K562 (cell line): ENCODE measurements around the gene PODXL. TPM values are rescaled to one million over a fixed set of nuclear protein-coding genes. Genes with fewer than 3 reads are reported as not detected.

ENCODE experiments used
- ATAC-seq: fragments of 200-7000 bp; cut with Tn5 transposase; 3 replicates; pipeline ENCODE4 v1.9.1; 2020; ENCODE audit warnings: moderate library complexity
- BruUV-seq: library from RNA; stranded (reverse); fragments of 400-500 nt; replicated peaks from 2 replicates; lab custom pipeline; 2021; lab: Mats Ljungman, UMichigan
- CTCF ChIA-PET: fragments of 300-600 bp; formaldehyde crosslinking; extraction: SDS; loops from one replicate; lab custom pipeline; 2021; ENCODE audit warnings: low intra/inter-chr PET ratio; lab: Yijun Ruan, JAX
- POLR2A ChIA-PET: fragments of 300-600, 350-650 bp; sonication (Branson Sonifier 250); formaldehyde crosslinking; extraction: SDS; loops from one replicate; lab custom pipeline; 2021; ENCODE audit warnings: antibody characterized with exemption, inconsistent platforms; lab: Yijun Ruan, JAX
- DNase-seq, 4 experiments: peaks; one replicate each; pipeline versions ENCODE4 v3.0.0 to v3.0.0-alpha.2; 2011 to 2018; ENCODE audit warnings: low spot score in 3 of 4, mixed read lengths in 3 of 4; ENCODE audit errors: extremely low read depth in 1 of 4
- FAIRE-seq: peaks from 2 replicates; lab custom pipeline; 2011; peaks lifted over from hg19 to GRCh38; lab: Jason Lieb, UNC
- H2AFZ ChIP-seq: 2 replicates; pipeline ENCODE4 v1.6.0; 2011; ENCODE audit warnings: low read depth, low read length, control low read depth, inconsistent platforms
- H3K27ac ChIP-seq: fragments of 200-600 bp; 3 replicates; pipeline ENCODE4 v1.8.0; 2011; ENCODE audit warnings: low read depth, mild to moderate bottlenecking, control low read depth, inconsistent platforms, low read length, moderate library complexity, mixed read lengths; ENCODE audit errors: extremely low read depth
- H3K27me3 ChIP-seq, 2 experiments: fragments of 300-600 bp in 1 of 2; 2 replicates in 1 of 2; 3 replicates in 1 of 2; pipeline versions ENCODE4 v1.6.0 to v1.8.0; 2011; ENCODE audit warnings: inconsistent platforms in 2 of 2, low read length in 2 of 2, mild to moderate bottlenecking in 1 of 2, mixed read lengths in 1 of 2, moderate library complexity in 1 of 2; ENCODE audit not compliant: control insufficient read depth in 2 of 2, insufficient read depth in 2 of 2
- H3K36me3 ChIP-seq: fragments of 300-600 bp; 3 replicates; pipeline ENCODE4 v1.8.0; 2011; ENCODE audit warnings: mild to moderate bottlenecking, low read length, inconsistent platforms; ENCODE audit not compliant: control insufficient read depth, insufficient read depth
- H3K4me1 ChIP-seq, 2 experiments: fragments of 200-600 bp in 1 of 2; replicated peaks in 1 of 2; 2 replicates in 1 of 2; 3 replicates in 1 of 2; pipeline versions ENCODE4 v1.5.1 to v1.8.0; 2011; ENCODE audit warnings: inconsistent platforms in 2 of 2, low read length in 2 of 2, mild to moderate bottlenecking in 1 of 2, mixed read lengths in 1 of 2, moderate library complexity in 1 of 2; ENCODE audit not compliant: control insufficient read depth in 2 of 2, insufficient read depth in 2 of 2
- H3K4me2 ChIP-seq: 2 replicates; pipeline ENCODE4 v1.6.1; 2011; ENCODE audit warnings: low read length, control low read depth, inconsistent platforms, mixed read lengths; ENCODE audit not compliant: insufficient read depth
- H3K4me3 ChIP-seq: fragments of 200-600 bp; sonication (generic), shearing (Covaris generic); 2 replicates; pipeline ENCODE4 v1.5.1; 2016; ENCODE audit warnings: control low read depth, inconsistent platforms
- H3K79me2 ChIP-seq: fragments of 200-600 bp; 3 replicates; pipeline ENCODE4 v1.8.0; 2011; ENCODE audit warnings: low read length, inconsistent platforms; ENCODE audit not compliant: control insufficient read depth, insufficient read depth
- H3K9ac ChIP-seq, 2 experiments: 2 replicates each; pipeline versions ENCODE4 v1.6.0 to v1.6.1; 2011; ENCODE audit warnings: low read depth in 2 of 2, low read length in 2 of 2, control low read depth in 1 of 2, inconsistent platforms in 1 of 2, mild to moderate bottlenecking in 1 of 2, mixed read lengths in 1 of 2; ENCODE audit not compliant: insufficient read depth in 1 of 2
- H3K9me1 ChIP-seq: one replicate; pipeline ENCODE4 v1.6.0; 2011; ENCODE audit warnings: inconsistent platforms, mild to moderate bottlenecking, low read length, moderate library complexity; ENCODE audit not compliant: control insufficient read depth, insufficient read depth
- H3K9me3 ChIP-seq: replicated peaks from 2 replicates; pipeline ENCODE4 v1.5.1; 2011; ENCODE audit warnings: low read depth, low read length, inconsistent platforms; ENCODE audit not compliant: control insufficient read depth, insufficient read depth
- H4K20me1 ChIP-seq: replicated peaks from 2 replicates; pipeline ENCODE4 v1.6.1; 2011; ENCODE audit warnings: low read length, inconsistent platforms, mixed read lengths; ENCODE audit not compliant: control insufficient read depth, insufficient read depth
- DNMT1 ChIP-seq: fragments of 450-650 bp; IDR thresholded peaks from 2 replicates; pipeline ENCODE4 v1.6.1; 2016; ENCODE audit warnings: antibody characterized with exemption, mild to moderate bottlenecking
- GABPB1 ChIP-seq: sonication (generic); formaldehyde crosslinking; IDR thresholded peaks from 2 replicates; pipeline ENCODE4 v1.8.0; 2022; ENCODE audit warnings: mild to moderate bottlenecking, missing genetic modification reagents
- MYNN ChIP-seq, 2 experiments: sonication (generic); formaldehyde crosslinking in 1 of 2; IDR thresholded peaks; 2 replicates each; pipeline versions ENCODE4 v1.5.0 to v1.6.1; 2016 to 2020; ENCODE audit warnings: antibody characterized with exemption in 1 of 2, missing genetic modification reagents in 1 of 2
- NFIC ChIP-seq: fragments of 450-650 bp; IDR thresholded peaks from 2 replicates; pipeline ENCODE4 v1.6.1; 2017; ENCODE audit warnings: mild to moderate bottlenecking, inconsistent platforms
- POLR2A ChIP-seq: fragments of 450-650 bp; conservative IDR thresholded peaks from 2 replicates; pipeline ENCODE4 v1.6.1; 2016
- POLR2AphosphoS2 ChIP-seq: IDR thresholded peaks from 2 replicates; pipeline ENCODE4 v1.6.1; 2012; ENCODE audit warnings: low read length, improper control_type of control experiment
- POLR2B ChIP-seq: fragments of 450-650 bp; IDR thresholded peaks from 2 replicates; pipeline ENCODE4 v1.6.1; 2018; ENCODE audit warnings: low read depth; ENCODE audit not compliant: partially characterized antibody
- SUPT5H ChIP-seq: fragments of 450-650 bp; IDR thresholded peaks from 2 replicates; pipeline ENCODE4 v1.6.1; 2016
- ZNF143 ChIP-seq: sonication (generic); formaldehyde crosslinking; IDR thresholded peaks from 2 replicates; pipeline ENCODE4 v1.9.0; 2022; ENCODE audit warnings: mild to moderate bottlenecking, missing genetic modification reagents
- WGBS: fragments of 100-300 bp; shearing (Covaris generic); methylation state at CpG from one replicate; pipeline ENCODE4 v1.1.6; 2016; ENCODE audit warnings: low coverage, mixed read lengths; ENCODE audit not compliant: insufficient coverage; ENCODE audit errors: missing lambda C conversion rate; 5-methylcytosine and 5-hydroxymethylcytosine counted together
- in situ Hi-C: fragments of 300-500 bp; cut with MboI; formaldehyde crosslinking; loops from 4 replicates; pipeline ENCODE4 v1.15.0; 2018; ENCODE audit warnings: inconsistent platforms, mixed read lengths
- intact Hi-C: fragments of 100-400 bp; cut with micrococcal nuclease; formaldehyde crosslinking; loops from 2 replicates; pipeline ENCODE4 v1.14.2; 2022
- polyA plus RNA-seq, 8 experiments: library from polyadenylated mRNA; depleted of rRNA in 4 of 8; stranded (reverse) in 5 of 8; unstranded in 3 of 8; fragments of >200 nt; fragmentation: Nextera tagmentation in 2 of 8; fragmentation: Illumina TruSeq in 1 of 8; extraction: Ambion mirVana in 2 of 8; extraction: Trizol in 1 of 8; gene quantifications; 2 replicates each; pipeline versions ENCODE4 v1.2.1 to v1.2.3, GENCODE V29; 2011 to 2014; ENCODE audit warnings: inconsistent platforms in 1 of 8, missing spikeins in 1 of 8
- total RNA-seq, 7 experiments: library from RNA; depleted of rRNA in 6 of 7; stranded (reverse); fragments of >200 nt in 6 of 7; fragmentation: Illumina TruSeq in 2 of 7; extraction: Trizol in 2 of 7; gene quantifications; 2 replicates each; pipeline versions ENCODE4 v1.2.1 to v1.2.3, GENCODE V29; 2011 to 2021; ENCODE audit warnings: low replicate concordance in 1 of 7
- TF ChIP-seq, protein P1 (sequence below): fragments of 200-800 bp; sonication (Bioruptor generic); IDR thresholded peaks from 2 replicates; pipeline ENCODE4 v1.6.1; 2016; ENCODE audit warnings: missing genetic modification characterization, missing compliant biosample characterization
- TF ChIP-seq, protein P2 (sequence below): conservative IDR thresholded peaks from 2 replicates; pipeline ENCODE4 v1.6.1; 2011; ENCODE audit warnings: low read depth, mild to moderate bottlenecking, low read length; ENCODE audit not compliant: control insufficient read depth

The PODXL gene
- total and polyA plus RNA-seq, 9 of the 15 experiments (the other 6 are each of a cell fraction or from before 2014, with no cell fraction given) = 0.01 to 0.73 (median 0.07) TPM

GRCh38 chr7:131502810-131503508, 53.5 kb downstream of the PODXL start:
- peak in 2 of 4 experiments; percentile 28 to 48 for DNase-seq
- H3K36me3 ChIP-seq = peaks cover 2% of the 10 kb centered on the region; the same call in 1 of the 3 replicates
- H3K27ac ChIP-seq = no peak overlapping the region
- TF ChIP-seq DNMT1 (no peak), SUPT5H (0 out of 2 replicates have a peak, but pooled peaks have one; percentile 13), POLR2A (0 out of 2 replicates have a peak, but pooled peaks have one; percentile 30), POLR2AphosphoS2 (peak; percentile 86), NFIC (peak; percentile 85), POLR2B (peak; percentile 23), ZNF143 (CRISPR knock-in tag) (peak; percentile 64), MYNN (IDR thresholded peaks at IDR 0.05) (peak; percentile 56; the same call in 1 of the 2 replicates), MYNN (CRISPR knock-in tag; IDR thresholded peaks at IDR 0.05) (no peak), GABPB1 (CRISPR knock-in tag) (0 out of 2 replicates have a peak, but pooled peaks have one; percentile 25)
- TF ChIP-seq, protein P1, sequence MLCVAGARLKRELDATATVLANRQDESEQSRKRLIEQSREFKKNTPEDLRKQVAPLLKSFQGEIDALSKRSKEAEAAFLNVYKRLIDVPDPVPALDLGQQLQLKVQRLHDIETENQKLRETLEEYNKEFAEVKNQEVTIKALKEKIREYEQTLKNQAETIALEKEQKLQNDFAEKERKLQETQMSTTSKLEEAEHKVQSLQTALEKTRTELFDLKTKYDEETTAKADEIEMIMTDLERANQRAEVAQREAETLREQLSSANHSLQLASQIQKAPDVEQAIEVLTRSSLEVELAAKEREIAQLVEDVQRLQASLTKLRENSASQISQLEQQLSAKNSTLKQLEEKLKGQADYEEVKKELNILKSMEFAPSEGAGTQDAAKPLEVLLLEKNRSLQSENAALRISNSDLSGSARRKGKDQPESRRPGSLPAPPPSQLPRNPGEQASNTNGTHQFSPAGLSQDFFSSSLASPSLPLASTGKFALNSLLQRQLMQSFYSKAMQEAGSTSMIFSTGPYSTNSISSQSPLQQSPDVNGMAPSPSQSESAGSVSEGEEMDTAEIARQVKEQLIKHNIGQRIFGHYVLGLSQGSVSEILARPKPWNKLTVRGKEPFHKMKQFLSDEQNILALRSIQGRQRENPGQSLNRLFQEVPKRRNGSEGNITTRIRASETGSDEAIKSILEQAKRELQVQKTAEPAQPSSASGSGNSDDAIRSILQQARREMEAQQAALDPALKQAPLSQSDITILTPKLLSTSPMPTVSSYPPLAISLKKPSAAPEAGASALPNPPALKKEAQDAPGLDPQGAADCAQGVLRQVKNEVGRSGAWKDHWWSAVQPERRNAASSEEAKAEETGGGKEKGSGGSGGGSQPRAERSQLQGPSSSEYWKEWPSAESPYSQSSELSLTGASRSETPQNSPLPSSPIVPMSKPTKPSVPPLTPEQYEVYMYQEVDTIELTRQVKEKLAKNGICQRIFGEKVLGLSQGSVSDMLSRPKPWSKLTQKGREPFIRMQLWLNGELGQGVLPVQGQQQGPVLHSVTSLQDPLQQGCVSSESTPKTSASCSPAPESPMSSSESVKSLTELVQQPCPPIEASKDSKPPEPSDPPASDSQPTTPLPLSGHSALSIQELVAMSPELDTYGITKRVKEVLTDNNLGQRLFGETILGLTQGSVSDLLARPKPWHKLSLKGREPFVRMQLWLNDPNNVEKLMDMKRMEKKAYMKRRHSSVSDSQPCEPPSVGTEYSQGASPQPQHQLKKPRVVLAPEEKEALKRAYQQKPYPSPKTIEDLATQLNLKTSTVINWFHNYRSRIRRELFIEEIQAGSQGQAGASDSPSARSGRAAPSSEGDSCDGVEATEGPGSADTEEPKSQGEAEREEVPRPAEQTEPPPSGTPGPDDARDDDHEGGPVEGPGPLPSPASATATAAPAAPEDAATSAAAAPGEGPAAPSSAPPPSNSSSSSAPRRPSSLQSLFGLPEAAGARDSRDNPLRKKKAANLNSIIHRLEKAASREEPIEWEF (CRISPR knock-in tag) = no peak
- TF ChIP-seq, protein P2, sequence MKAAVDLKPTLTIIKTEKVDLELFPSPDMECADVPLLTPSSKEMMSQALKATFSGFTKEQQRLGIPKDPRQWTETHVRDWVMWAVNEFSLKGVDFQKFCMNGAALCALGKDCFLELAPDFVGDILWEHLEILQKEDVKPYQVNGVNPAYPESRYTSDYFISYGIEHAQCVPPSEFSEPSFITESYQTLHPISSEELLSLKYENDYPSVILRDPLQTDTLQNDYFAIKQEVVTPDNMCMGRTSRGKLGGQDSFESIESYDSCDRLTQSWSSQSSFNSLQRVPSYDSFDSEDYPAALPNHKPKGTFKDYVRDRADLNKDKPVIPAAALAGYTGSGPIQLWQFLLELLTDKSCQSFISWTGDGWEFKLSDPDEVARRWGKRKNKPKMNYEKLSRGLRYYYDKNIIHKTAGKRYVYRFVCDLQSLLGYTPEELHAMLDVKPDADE = no peak
- TF ChIP-seq, all 486 proteins: peak for 8
- Histone ChIP-seq H4K20me1 (peaks cover 31% of the 10 kb centered on the region), H3K9me1 (peaks cover 1% of the 10 kb centered on the region), H3K9me3 (no peaks in the 10 kb centered on the region), H3K79me2 (no peaks in the 10 kb centered on the region), H3K9ac (0 out of 4 replicates have a peak overlapping the region, but pooled peaks of 1 of the 2 experiments have one; percentile 3), H3K4me3 (no peak overlapping the region), H3K4me2 (no peak overlapping the region), H2AFZ (no peak overlapping the region), H3K4me1 (peaks cover under 1 to 10% of the 10 kb centered on the region in 2 experiments; a peak in 2 of 5 replicates), H3K27me3 (peaks cover 15 to 30% of the 10 kb centered on the region in 2 experiments; a peak in 4 of 5 replicates)
- intact Hi-C loops (no loop called here), in situ Hi-C loops (loop anchor here (10.0 kb wide), 1 partner anchor 152 kb away; no protein-coding TSS in a partner anchor)
- no TSS peak for BruUV-seq
- FAIRE-seq = peak; percentile 85
- ChIA-PET CTCF (interaction anchor here (0.6 kb wide), 1 partner anchor 1721 kb away, joined by 3 read pairs; no protein-coding TSS in a partner anchor), POLR2A (interaction anchor here (1.1 to 1.7 kb wide), 2 partner anchors 8 to 114 kb away, joined by 3 to 9 read pairs; no protein-coding TSS in a partner anchor)
- peak; percentile 54 for ATAC-seq
- WGBS = 30% methylated on average over 9 of the region's 9 CpGs
